ENCODE results near the gene SMOC1.
A peak's percentile ranks its signal among the peaks of the same experiment; 100 is the strongest.

Gene SMOC1

GRCh38 chr14:69878251-69878650 lies 965 bp upstream of the SMOC1 start:
- Histone ChIP-seq H3K36me3 (ENCODE audit: control insufficient read depth in 5 of 5, insufficient read depth in 5 of 5, low read length in 5 of 5) (no peaks in the 10 kb centered on the region), H3K9me3 (ENCODE audit: control insufficient read depth in 5 of 5, low read length in 5 of 5) (peaks cover 0 to 7% (median 2%) of the 10 kb centered on the region in 5 donors), H3K4me1 (ENCODE audit: control insufficient read depth in 5 of 5, insufficient read depth in 5 of 5, low read length in 5 of 5) (peaks cover 10 to 42% (median 30%) of the 10 kb centered on the region in 5 donors), H3K4me3 (ENCODE audit: low read depth in 1 of 5, low read length in 5 of 5) (no peak overlapping the region), H3K27ac (ENCODE audit: low read depth, low read length) (no peak overlapping the region), H3K27me3 (ENCODE audit: control insufficient read depth in 5 of 5, insufficient read depth in 4 of 5, low read length in 5 of 5) (peaks cover 0 to 43% (median 25%) of the 10 kb centered on the region in 5 donors), H3K9ac (ENCODE audit: low read length in 5 of 5) (no peak overlapping the region)

- no peaks in the 10 kb centered on the region for H3K9me3 ChIP-seq (ENCODE audit: control insufficient read depth in 5 of 5, low read length in 5 of 5)
- H3K27me3 ChIP-seq (ENCODE audit: control insufficient read depth in 5 of 5, insufficient read depth in 4 of 5, low read length in 5 of 5) = peaks cover 0 to 44% (median 25%) of the 10 kb centered on the region in 5 donors
- peaks cover 10 to 42% (median 30%) of the 10 kb centered on the region in 5 donors for H3K4me1 ChIP-seq (ENCODE audit: control insufficient read depth in 5 of 5, insufficient read depth in 5 of 5, low read length in 5 of 5)
- H3K36me3 ChIP-seq (ENCODE audit: control insufficient read depth in 5 of 5, insufficient read depth in 5 of 5, low read length in 5 of 5) = no peaks in the 10 kb centered on the region
- H3K4me3 ChIP-seq (ENCODE audit: low read depth in 1 of 5, low read length in 5 of 5) = peak overlapping the region; percentile 29 to 57 (median 55)
- no peak overlapping the region for H3K9ac ChIP-seq (ENCODE audit: low read length in 5 of 5)
- no peak overlapping the region for H3K27ac ChIP-seq (ENCODE audit: low read depth, low read length)
Measured at GRCh38 chr14:69880044-69880487, 850 bp downstream of the SMOC1 start.

- no peaks in the 10 kb centered on the region for H3K36me3 ChIP-seq (ENCODE audit: control insufficient read depth in 5 of 5, insufficient read depth in 5 of 5, low read length in 5 of 5)
- H3K27ac ChIP-seq (ENCODE audit: low read depth, low read length) = no peak overlapping the region
- H3K9me3 ChIP-seq (ENCODE audit: control insufficient read depth in 5 of 5, low read length in 5 of 5) = no peaks in the 10 kb centered on the region
- H3K4me3 ChIP-seq (ENCODE audit: low read depth in 1 of 5, low read length in 5 of 5) = no peak overlapping the region
- H3K27me3 ChIP-seq (ENCODE audit: control insufficient read depth in 5 of 5, insufficient read depth in 4 of 5, low read length in 5 of 5) = peaks cover 0 to 44% (median 27%) of the 10 kb centered on the region in 5 donors
- peaks cover 10 to 38% (median 30%) of the 10 kb centered on the region in 5 donors for H3K4me1 ChIP-seq (ENCODE audit: control insufficient read depth in 5 of 5, insufficient read depth in 5 of 5, low read length in 5 of 5)
- no peak overlapping the region for H3K9ac ChIP-seq (ENCODE audit: low read length in 5 of 5)
Measured at GRCh38 chr14:69880893-69881292, 1.7 kb downstream of the SMOC1 start.

- H3K9ac ChIP-seq (ENCODE audit: low read length in 5 of 5) = no peak overlapping the region
- no peaks in the 10 kb centered on the region for H3K9me3 ChIP-seq (ENCODE audit: control insufficient read depth in 5 of 5, low read length in 5 of 5)
- peaks cover 0 to 44% (median 27%) of the 10 kb centered on the region in 5 donors for H3K27me3 ChIP-seq (ENCODE audit: control insufficient read depth in 5 of 5, insufficient read depth in 4 of 5, low read length in 5 of 5)
- H3K4me3 ChIP-seq (ENCODE audit: low read depth in 1 of 5, low read length in 5 of 5) = no peak overlapping the region
- H3K36me3 ChIP-seq (ENCODE audit: control insufficient read depth in 5 of 5, insufficient read depth in 5 of 5, low read length in 5 of 5) = no peaks in the 10 kb centered on the region
- peaks cover 2 to 25% (median 20%) of the 10 kb centered on the region in 5 donors for H3K4me1 ChIP-seq (ENCODE audit: control insufficient read depth in 5 of 5, insufficient read depth in 5 of 5, low read length in 5 of 5)
- H3K27ac ChIP-seq (ENCODE audit: low read depth, low read length) = no peak overlapping the region
Measured at GRCh38 chr14:69882116-69882864, 3.1 kb downstream of the SMOC1 start.

GRCh38 chr14:69882915-69883314 lies 3.7 kb downstream of the SMOC1 start:
- H3K4me3 ChIP-seq (ENCODE audit: low read depth in 1 of 5, low read length in 5 of 5) = no peak overlapping the region
- H3K27me3 ChIP-seq (ENCODE audit: control insufficient read depth in 5 of 5, insufficient read depth in 4 of 5, low read length in 5 of 5) = peaks cover 0 to 44% (median 25%) of the 10 kb centered on the region in 5 donors
- no peaks in the 10 kb centered on the region for H3K36me3 ChIP-seq (ENCODE audit: control insufficient read depth in 5 of 5, insufficient read depth in 5 of 5, low read length in 5 of 5)
- H3K27ac ChIP-seq (ENCODE audit: low read depth, low read length) = no peak overlapping the region
- H3K4me1 ChIP-seq (ENCODE audit: control insufficient read depth in 5 of 5, insufficient read depth in 5 of 5, low read length in 5 of 5) = peaks cover 2 to 20% (median 16%) of the 10 kb centered on the region in 5 donors
- H3K9ac ChIP-seq (ENCODE audit: low read length in 5 of 5) = no peak overlapping the region
- H3K9me3 ChIP-seq (ENCODE audit: control insufficient read depth in 5 of 5, low read length in 5 of 5) = no peaks in the 10 kb centered on the region

- H3K27me3 ChIP-seq (ENCODE audit: control insufficient read depth in 5 of 5, insufficient read depth in 4 of 5, low read length in 5 of 5) = peaks cover 0 to 15% (median 5%) of the 10 kb centered on the region in 5 donors
- H3K36me3 ChIP-seq (ENCODE audit: control insufficient read depth in 5 of 5, insufficient read depth in 5 of 5, low read length in 5 of 5) = no peaks in the 10 kb centered on the region
- no peak overlapping the region for H3K9ac ChIP-seq (ENCODE audit: low read length in 5 of 5)
- H3K27ac ChIP-seq (ENCODE audit: low read depth, low read length) = no peak overlapping the region
- H3K4me1 ChIP-seq (ENCODE audit: control insufficient read depth in 5 of 5, insufficient read depth in 5 of 5, low read length in 5 of 5) = no peaks in the 10 kb centered on the region
- H3K9me3 ChIP-seq (ENCODE audit: control insufficient read depth in 5 of 5, low read length in 5 of 5) = peaks cover 0 to 8% (median 0%) of the 10 kb centered on the region in 5 donors
- no peak overlapping the region for H3K4me3 ChIP-seq (ENCODE audit: low read depth in 1 of 5, low read length in 5 of 5)
Measured at GRCh38 chr14:69886453-69887242, 7.4 kb downstream of the SMOC1 start.

GRCh38 chr14:69887740-69888657 lies 8.8 kb downstream of the SMOC1 start:
- Histone ChIP-seq H3K36me3 (ENCODE audit: control insufficient read depth in 5 of 5, insufficient read depth in 5 of 5, low read length in 5 of 5) (no peaks in the 10 kb centered on the region), H3K4me3 (ENCODE audit: low read depth in 1 of 5, low read length in 5 of 5) (no peak overlapping the region), H3K27ac (ENCODE audit: low read depth, low read length) (no peak overlapping the region), H3K4me1 (ENCODE audit: control insufficient read depth in 5 of 5, insufficient read depth in 5 of 5, low read length in 5 of 5) (no peaks in the 10 kb centered on the region), H3K9me3 (ENCODE audit: control insufficient read depth in 5 of 5, low read length in 5 of 5) (peaks cover 0 to 8% (median 0%) of the 10 kb centered on the region in 5 donors), H3K9ac (ENCODE audit: low read length in 5 of 5) (no peak overlapping the region), H3K27me3 (ENCODE audit: control insufficient read depth in 5 of 5, insufficient read depth in 4 of 5, low read length in 5 of 5) (peaks cover 0 to 5% (median 2%) of the 10 kb centered on the region in 5 donors)

- Histone ChIP-seq H3K9ac (ENCODE audit: low read length in 5 of 5) (no peak overlapping the region), H3K27me3 (ENCODE audit: control insufficient read depth in 5 of 5, insufficient read depth in 4 of 5, low read length in 5 of 5) (peaks cover 0 to 4% (median 0%) of the 10 kb centered on the region in 5 donors), H3K27ac (ENCODE audit: low read depth, low read length) (no peak overlapping the region), H3K9me3 (ENCODE audit: control insufficient read depth in 5 of 5, low read length in 5 of 5) (peaks cover 0 to 10% (median under 1%) of the 10 kb centered on the region in 5 donors), H3K4me3 (ENCODE audit: low read depth in 1 of 5, low read length in 5 of 5) (no peak overlapping the region), H3K4me1 (ENCODE audit: control insufficient read depth in 5 of 5, insufficient read depth in 5 of 5, low read length in 5 of 5) (no peaks in the 10 kb centered on the region), H3K36me3 (ENCODE audit: control insufficient read depth in 5 of 5, insufficient read depth in 5 of 5, low read length in 5 of 5) (no peaks in the 10 kb centered on the region)
Measured at GRCh38 chr14:69891422-69891821, 12.2 kb downstream of the SMOC1 start.

GRCh38 chr14:69895109-69895508 lies 15.9 kb downstream of the SMOC1 start:
- Histone ChIP-seq H3K4me1 (ENCODE audit: control insufficient read depth in 5 of 5, insufficient read depth in 5 of 5, low read length in 5 of 5) (no peaks in the 10 kb centered on the region), H3K9me3 (ENCODE audit: control insufficient read depth in 5 of 5, low read length in 5 of 5) (peaks cover 6 to 24% (median 21%) of the 10 kb centered on the region in 5 donors), H3K36me3 (ENCODE audit: control insufficient read depth in 5 of 5, insufficient read depth in 5 of 5, low read length in 5 of 5) (no peaks in the 10 kb centered on the region), H3K27me3 (ENCODE audit: control insufficient read depth in 5 of 5, insufficient read depth in 4 of 5, low read length in 5 of 5) (peaks cover 0 to 3% (median 0%) of the 10 kb centered on the region in 5 donors), H3K9ac (ENCODE audit: low read length in 5 of 5) (no peak overlapping the region), H3K4me3 (ENCODE audit: low read depth in 1 of 5, low read length in 5 of 5) (no peak overlapping the region), H3K27ac (ENCODE audit: low read depth, low read length) (no peak overlapping the region)
